GM18870 (cell line): ENCODE measurements around the gene SLC25A41.
A peak's percentile ranks its signal among the peaks of the same experiment; 100 is the strongest.
"Not testable (repeated sequence)": the region's sequence is repeated elsewhere in the genome, so short reads cannot be mapped to it uniquely, and the experiment has no call there.

Source experiments
- ATAC-seq: cut with Tn5 transposase; IDR thresholded peaks from one replicate; pipeline ENCODE4 v1.9.1; 2021; ENCODE audit warnings: moderate library complexity; ENCODE audit not compliant: unreplicated experiment

The SLC25A41 gene

DNA sequence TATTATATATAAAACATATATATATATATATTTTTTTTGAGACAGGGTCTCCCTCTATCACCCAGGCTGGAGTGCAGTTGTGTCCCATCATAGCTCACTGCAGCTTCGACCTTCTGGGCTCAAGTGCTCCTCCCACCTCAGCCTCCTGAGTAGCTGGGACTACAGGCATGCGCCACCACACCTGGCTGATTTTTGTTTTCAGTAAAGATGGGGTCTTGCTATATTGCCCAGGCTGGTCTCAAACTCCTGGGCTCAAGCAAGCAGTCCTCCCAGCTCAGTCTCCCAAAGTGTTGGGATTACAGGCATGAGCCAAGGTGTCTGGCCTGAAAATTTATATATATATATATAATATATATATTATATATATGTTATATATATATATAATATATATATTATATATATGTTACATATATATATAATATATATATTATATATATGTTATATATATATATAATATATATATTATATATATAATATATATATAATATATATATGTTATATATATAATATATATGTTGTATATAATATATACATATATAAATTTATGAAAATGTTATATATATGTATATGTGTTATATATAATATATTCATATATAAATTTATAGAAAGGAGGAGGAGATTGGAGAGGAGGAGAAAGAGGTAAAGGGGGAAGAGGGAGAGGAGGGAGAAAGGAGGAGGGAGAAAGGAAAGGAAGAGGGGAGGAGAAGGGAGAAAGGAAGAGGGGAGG is 4.7 kb downstream of the SLC25A41 start:
- not testable (repeated sequence) for ATAC-seq

DNA sequence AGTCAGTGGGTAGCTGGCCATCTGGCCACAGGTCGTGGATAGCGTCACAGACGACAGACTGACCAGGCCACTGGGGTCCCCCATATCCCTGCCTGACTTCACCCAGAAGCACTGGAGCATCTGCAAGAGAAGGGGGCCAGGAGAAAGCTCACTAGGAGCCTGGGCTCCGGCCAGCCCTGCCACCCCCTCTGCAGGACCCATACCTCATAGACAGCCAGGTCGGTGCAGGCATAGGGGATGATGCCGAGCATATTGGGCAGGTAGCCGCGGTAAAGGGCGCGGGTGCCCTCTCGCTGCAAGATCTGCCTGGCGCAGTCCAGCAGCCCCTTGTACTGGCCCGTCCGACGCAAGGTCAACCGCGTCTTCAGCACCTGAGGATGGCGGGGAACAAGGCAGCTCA is 6.4 kb downstream of the SLC25A41 start:
- no peak for ATAC-seq

DNA sequence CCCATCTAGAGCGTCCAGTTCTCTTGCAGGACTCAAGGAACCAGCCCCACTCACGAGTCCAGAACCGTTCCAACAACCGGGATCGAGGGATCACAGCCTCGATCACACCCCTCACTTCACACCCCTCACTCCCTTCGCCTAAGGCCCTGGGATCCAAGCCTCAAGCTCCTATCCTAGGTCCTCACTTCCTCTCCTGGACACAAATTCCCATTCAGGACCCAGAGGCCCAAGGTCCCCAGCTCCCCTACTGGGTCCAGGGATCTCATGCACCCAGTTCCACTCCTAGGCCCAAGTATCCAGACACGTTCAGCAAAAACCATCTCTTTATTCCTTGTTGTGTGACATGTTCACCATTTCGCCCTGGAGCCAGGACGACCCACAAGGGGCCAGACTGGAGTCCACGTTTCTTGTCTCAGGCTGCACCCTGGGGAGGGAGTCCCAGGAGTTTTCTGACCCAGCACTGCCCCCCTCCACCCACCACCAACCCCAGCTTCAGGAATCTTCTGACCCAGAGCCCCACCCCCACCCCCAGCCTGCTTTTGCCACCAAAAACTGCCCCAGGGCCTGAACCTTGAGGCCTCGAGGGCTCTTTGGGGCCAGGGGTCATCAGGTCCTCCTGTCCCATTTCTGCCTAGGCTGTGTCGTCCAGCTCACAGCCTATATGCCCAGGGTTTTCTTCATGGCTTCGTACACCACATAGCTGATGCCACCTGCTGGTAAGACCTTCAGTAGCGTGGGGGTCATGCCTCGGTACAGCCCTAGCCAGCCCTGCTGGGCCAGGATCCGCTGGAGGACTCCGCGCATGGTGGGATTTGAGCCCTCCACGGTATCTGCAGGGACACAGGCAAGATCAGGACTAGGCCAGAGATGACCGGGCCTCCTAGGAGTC is 7.6 kb downstream of the SLC25A41 start:
- ATAC-seq: no peak

DNA sequence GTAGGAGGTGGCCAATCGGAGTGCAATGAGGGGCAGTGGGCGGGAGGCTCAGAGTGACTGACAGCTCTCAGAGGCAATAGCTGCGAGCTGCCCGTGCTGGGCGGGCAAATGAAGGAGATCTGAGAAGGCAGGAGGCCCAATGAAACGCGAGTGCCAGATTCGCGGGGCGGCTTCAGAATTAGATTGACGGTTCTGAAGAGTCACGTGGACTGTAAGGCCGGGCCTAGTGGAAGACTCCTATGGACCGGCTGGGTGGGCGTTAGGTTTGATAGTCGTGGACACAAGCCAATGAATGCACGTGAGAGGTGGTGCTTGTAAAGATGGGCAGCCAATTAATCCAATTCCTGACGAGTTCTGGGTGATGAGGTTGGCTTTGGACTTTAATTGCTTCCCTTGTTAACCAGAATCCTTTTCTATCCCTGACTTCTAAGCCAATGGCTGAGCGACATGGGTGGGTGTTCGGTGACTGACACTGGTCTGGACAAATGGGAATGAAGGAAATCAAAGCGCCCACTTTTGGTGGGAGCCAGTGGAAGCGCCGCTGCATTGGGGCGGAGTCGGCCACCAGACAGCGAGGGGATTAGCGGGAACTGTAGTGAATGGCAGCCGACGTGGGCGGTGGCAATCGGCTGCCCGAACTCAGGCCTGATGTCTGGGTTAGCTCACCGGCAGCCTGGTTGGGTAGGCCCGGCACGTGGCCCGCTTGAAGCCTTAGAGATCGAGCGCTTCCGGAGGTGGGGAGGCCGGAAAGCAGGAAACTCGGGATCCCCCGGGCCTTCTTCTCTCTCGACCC is 8.4 kb downstream of the SLC25A41 start:
- peak; percentile 86 for ATAC-seq

DNA sequence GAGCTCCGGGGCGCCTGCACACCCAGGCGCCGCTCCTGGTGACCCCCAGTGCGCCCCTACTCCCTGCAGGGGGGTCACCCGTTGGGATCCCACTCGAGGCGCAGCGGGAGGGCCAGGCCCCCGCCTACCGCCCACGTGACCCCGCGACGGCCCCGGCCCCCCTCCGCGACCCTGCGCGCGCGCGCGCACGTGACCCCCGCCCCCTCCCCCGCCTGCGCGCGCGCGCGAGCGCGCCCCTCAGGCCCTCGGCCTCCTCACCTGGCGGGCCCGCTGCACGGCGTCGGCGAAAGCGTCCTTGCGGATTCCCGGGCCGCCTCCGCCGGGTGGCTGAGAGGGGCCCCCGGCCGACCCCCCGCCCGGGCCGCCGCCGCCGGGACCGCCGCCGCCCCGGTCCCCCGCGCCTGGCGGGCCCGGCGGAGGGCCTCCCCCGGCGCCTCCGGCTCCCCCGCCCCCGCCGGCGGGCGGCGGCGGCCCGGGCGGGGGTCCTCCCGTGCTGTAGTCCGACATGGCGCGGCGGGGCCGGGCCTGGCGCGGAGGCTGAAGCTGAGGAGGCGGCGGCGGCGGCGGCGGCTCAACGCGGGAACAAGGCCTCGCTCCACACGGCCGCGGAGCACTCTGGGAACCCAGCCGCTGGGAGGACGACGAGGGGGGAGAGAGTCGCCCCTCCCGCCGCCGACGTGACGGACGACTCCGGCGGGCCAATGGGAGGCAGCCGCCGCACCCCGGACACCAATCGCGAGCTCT is 9.2 kb downstream of the SLC25A41 start, which contains the start of gene KHSRP:
Gene KHSRP (minus strand): TSS at position 617 of the 744 bp plus-strand sequence. CDS start 110 bp downstream, at position 507.
- ATAC-seq: no peak

DNA sequence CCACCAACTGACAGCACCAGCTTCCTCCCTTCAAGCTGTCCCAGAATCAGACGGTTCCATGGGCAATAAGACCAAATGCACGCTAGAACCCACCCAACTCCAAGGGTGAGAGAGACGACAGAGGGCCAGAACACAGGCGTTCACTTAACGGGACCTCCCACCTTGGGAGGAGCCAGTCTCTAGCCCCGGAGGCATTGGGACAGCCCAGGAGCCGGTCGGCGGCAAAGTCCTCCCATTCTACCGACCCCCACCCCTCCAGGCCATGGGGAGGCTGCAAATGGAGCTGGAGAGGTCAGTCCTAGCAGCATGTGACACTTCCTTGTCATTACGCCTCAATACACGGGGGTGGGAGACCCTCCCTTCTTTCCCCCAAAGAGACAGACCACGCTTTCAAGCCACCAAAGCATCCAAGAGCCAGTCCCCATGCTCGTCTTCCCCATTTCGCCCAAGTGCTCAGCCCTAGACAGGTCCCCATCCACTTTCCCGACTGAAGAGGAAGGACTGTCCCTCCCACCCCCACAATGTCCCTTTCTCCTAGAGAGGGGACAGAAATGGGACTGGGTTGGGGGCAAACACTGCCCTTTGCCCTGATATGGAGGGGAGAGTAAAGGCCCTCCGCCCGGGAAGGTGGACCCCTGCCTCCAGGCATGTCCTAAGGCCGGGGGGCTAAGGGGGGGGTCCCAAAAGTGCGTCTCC is 9.9 kb downstream of the SLC25A41 start:
- ATAC-seq: no peak

DNA sequence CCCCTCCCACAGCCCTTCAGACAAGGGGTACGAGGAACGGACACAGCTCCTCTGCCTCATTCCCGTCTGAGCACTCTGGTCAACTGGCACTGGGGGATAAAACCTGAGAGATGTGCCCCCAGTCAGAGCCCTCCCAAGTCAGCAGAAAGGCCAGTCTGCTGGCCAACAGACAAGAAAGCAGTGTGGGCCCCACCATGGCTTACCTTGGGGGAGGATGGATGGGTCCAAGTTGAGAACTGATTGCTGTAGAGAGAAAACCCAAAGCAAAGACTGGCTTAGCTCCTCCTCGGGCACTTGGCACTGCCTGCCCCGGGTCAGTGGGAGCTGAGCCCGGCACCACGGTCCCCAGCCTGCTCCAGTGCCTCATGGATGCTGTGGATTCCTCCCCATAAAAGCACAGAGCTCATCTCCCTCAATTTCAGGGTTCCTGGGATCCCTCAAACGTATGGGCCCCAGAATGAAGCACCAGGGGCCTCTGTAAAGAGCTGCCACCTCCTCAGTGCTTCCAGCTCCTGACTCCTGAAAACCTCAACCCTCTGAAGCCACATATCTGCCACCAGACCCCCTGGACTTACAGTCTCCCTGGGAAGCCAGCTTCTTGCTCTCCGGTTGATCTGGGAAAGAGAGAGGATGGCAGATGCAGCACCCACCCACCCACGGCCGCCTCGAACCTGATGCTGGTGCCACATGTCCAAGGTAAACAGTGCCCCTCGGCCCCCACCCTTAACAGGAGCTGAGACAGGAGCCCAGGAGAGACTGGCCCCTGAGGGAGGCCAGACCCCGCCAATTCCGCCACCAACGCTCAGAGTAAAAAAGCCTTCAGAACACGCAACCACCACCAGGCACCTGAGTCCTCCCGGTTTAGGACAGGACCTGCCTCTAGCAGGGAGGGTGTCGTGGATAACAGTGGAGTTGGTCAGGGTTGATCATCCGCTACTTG is 12.2 kb downstream of the SLC25A41 start:
- no peak for ATAC-seq

DNA sequence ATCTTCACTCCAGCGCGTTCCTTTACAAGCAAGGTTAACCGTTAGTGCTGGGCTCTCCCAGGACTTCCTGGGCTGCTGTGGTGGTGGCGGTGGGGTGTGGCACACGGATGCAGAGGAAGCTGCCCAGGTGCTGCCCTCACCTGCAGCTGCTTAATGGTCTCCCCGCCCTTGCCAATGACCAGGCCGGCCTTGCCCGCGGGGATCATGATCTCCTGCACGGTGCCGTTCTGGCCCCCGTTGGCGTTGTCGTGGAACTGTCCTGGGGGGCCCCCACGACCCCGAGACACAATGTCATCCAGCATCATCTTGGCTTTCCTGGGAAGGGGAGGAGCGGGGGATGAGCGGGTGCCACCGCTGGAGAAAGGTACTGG is 15.0 kb downstream of the SLC25A41 start:
- ATAC-seq: no peak

DNA sequence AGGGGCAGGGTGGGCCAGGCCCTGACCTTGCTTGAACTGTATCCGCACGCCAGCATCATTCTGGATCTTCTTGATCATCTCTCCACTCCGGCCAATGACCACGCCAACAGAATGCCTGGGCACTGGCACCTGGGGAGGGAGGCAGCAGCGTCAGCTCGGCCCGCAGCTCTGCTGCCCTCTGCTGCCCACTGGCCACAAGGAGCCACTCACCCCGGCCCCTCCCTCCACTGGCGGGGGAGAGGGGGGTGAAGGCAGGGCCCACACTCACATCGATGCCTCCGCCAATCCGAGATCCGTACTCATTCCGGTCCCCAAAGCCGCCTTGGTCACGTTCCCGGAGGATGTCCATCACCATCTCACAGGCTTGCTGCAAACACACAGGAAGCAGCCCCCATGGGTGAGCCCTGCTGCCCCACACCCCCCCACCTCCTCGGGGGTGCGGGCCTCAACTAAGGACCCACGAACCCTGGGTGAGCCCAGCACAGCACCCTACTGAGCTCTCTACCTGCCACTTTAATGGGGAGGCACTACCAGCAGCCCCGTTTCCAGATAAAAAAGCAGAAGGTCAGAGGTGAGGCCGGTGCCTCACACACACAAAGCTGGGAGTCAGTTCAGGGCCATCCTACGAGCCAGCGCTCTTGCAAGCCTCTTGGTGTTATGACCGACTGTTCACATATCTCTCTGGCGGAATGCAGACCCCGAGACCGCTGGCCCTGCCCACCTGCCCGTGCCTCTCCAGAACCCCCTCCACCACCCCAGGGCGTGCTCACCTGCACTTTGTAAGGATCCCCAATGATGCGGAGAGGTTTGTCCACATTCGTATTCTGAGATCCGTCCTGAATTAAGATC is 15.6 kb downstream of the SLC25A41 start:
- no peak for ATAC-seq

DNA sequence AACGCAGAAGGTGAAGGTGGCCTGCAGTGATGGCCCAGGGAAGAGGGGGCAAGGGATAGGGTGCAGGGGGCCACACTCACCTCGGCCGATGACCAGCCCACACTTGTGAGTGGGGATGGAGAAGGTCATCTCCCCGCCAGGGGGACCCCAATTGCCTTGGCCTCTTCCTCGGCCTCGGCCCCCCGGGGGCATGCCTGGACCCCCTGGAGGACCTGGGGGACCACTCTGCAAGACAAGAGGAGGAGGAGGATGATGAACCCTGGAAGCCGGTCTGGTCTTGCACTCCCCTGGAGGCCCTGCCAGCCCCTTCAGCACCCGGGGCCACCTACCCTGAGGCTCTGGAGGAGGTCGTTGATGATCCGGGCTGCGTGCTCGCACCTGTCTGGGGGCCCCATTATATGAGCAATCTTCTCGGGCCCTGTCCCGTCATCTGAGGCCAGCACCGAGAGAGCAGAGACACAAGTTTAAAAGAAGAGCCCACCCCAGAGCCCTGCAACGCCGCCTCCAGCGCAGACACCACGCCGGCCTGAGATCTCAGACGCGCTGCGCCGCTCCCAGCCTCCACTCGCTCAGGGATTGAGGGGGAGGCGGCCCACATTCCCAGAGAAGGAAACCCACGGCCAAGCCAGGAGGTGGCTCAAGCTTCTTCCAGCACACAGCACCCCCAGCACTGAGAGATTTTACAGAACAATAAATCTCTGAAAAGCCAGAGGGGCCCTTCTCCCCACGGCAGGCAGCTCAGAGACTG is 16.7 kb downstream of the SLC25A41 start:
- ATAC-seq: no peak

DNA sequence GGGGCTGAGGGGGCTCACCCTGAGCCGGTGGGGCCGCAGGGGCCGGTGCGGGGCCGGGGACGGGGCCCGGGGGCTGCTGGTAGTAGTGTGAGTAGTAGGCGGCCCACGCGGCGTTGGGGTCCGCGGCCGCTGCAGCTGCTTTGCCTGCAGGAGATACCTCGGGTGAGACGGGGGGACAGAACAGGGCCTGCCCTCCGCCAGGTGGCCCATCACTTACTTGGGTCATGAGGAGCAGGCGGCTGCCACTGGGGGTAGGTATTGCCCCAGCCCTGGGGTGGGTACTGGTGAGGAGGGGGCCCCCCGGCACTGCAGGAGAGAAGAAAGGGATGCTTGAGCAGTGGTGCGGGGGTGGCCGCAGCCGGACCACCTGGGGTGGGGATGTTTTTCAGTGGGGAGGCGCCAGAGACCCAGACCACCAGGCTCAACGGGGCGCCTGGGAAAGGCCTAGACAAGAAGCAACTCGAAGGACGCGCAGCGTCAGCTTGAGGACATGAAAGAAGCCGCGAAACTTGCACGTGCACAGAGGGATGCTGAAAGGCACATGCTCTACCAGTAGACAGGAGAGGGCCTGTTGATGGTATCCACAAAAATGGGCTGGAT is 17.9 kb downstream of the SLC25A41 start:
- no peak for ATAC-seq

DNA sequence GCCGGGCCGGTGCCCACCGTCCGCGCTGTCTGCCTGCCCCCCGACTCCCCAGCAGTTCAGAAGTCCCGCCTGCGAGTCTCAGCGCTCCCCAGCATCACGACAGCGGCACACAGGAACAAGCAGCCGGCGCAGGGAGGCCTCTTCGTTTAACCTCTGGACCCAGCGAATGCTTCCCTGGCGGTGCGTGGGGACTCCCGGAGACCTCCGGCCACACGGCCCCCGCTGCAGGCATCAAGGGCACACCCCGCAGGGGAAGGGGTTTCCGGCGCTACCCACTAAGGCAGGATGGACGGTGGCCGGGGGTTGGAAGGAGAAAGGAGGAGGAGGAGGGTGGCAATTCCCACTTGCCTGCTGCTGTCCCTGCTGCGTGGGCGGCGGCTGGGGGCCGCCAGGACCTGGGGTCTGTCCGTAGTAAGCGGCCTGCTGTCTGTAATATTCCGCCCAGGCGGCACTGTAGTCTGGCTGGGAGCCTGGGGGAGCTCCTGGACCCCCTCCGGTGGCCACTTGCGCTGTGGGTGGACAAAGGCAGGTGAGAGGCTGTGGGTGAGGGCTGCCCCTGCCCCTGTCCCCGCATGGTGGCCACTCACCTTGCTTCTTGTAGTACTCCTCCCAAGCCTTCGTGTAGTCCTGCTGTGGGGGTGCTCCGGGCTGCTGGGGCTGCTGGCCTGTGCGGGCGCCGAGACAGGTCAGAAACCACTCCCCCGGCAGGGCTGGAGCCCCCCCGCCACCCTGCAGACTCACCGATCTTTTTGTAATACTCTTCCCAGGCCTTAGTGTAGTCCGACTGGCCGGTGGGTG is 18.6 kb downstream of the SLC25A41 start:
- ATAC-seq: no peak

DNA sequence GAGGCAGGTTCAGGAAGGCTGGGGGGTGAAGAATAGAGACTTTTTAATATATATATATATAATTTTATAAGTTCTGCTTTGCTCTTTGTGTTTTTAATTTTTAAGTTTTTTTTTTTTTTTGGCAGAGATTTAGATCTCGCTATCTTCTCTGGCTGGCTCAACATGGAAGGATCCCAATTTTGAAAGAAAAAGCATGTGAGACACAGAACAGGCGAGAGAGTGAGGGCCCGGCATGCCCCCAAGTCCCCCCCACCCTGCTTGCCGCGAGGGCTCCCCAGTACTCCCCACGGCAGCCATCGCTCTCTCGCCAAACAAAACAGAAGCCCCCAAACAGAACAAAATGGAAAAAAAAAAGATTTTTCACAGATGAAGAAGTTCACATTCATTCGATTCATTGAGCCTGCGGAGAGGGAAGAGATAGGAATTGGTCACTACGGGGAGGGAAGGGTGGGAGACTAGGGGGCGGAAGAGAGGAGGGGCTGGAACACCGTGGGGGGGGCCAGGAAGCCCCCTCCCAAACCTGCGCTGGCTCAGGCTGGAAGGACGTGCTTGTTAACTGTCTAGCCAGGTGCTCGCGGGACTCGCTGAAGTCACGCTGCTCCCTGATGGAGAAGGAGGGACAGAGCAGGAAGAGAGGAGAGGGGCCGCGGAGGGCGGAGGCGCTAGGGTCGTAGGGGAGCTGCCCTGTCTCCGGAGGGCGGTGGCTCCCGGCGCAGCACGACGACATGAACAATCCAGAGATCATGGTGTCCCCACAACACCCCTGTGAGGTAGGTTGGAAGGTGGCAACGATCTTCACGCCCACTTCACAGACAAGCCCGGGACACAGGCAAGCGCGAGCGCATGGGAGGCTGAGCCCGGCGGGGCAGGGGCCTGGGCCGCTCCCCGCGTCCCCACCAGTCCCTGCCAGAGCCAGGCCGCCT is 19.6 kb downstream of the SLC25A41 start:
- no peak for ATAC-seq

DNA sequence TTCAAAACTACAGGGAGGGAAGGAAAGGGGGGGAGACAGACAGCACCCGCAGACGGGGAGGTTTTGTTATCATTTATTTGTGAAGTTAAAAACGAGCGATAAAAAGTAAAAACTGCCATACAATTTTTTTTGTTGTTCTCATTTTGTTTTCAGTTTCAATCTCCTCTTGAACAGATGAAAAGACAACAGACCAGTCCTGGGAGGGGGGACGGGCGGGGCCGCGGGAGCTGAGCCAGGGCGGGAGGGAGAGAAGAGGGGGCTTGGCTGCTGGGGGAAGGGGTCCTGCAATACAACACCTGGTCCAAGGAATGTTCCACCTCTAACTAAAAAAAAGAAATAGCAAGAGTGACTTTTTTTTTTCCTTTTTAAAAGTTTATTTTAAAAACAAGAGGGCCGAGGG is 20.3 kb downstream of the SLC25A41 start:
- no peak for ATAC-seq

DNA sequence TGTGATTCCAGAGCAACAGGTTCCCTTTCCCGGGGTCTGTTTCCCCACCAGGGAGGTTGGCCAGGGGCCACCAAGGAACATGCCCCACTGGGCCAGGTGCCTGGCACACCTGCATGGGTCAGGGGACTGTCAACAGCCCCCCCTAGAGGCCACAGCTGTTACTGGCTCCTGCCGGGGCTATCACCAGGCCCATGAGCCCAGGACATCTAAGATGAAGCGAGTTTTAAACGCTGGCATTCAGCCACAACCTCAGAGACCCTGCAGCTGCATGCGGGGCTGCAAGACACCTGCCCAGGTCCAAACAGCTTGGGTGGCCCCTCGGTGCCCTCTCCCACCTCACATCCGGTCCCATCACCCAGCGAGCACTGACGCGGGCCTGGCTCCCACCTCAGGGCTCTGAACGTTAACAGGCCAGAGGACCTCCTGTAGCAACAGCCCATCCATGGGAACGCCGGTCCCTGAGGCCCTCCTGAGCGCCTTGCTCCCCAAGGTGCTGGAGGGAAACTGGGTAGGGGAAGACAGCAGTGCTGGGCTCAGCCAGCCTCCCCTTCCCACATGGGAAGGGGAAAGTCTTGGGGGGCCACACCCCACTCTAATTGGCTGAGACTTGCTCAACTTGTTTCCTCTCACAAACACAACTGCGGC is 21.0 kb downstream of the SLC25A41 start:
- ATAC-seq: no peak
